ENCODE data around the gene SLAMF7.

SLAMF7 gene

DNA sequence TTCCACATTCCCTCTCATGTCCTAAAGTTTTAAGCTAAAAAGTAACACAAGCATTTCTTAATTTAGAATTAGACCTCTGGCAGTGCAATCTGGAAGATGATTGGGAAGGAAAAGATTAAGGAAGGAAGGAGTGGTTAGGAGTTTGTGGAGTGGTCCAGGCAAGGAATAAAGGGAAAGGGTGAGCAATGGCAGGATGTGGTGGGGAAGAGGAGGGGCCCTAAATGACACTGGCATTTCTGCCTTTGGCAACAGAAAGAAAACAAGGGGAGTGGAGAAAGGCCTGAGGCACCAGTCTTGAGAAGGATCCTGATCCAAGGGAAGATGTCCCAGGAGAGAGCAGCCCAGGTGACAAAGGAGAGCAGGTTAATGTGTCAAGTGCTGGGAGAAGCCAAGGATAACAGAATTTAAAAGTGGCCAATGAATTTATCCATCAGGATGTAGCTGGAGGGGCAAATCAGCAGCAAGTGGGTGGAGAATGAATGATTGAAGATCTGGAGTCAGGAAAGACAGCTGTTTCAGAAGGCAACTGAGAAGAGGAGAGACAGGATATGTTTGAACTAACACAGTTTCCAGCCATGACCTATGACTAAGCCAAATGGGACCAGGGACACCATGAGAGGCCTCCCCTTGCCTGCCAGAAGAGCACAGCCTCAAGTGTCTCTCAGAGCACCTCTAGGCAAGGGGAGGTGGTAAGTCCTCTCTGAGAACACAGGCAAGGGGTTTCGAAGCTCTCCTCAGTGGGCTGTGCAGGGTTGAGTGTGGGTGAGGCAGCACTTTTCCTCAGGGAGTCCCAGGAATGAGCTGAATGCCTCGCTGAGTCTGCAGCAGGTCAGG, 36.1 kb downstream of the SLAMF7 start:
- TF ChIP-seq, protein P1, sequence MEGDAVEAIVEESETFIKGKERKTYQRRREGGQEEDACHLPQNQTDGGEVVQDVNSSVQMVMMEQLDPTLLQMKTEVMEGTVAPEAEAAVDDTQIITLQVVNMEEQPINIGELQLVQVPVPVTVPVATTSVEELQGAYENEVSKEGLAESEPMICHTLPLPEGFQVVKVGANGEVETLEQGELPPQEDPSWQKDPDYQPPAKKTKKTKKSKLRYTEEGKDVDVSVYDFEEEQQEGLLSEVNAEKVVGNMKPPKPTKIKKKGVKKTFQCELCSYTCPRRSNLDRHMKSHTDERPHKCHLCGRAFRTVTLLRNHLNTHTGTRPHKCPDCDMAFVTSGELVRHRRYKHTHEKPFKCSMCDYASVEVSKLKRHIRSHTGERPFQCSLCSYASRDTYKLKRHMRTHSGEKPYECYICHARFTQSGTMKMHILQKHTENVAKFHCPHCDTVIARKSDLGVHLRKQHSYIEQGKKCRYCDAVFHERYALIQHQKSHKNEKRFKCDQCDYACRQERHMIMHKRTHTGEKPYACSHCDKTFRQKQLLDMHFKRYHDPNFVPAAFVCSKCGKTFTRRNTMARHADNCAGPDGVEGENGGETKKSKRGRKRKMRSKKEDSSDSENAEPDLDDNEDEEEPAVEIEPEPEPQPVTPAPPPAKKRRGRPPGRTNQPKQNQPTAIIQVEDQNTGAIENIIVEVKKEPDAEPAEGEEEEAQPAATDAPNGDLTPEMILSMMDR (IDR thresholded peaks at IDR 0.05): no peak

DNA sequence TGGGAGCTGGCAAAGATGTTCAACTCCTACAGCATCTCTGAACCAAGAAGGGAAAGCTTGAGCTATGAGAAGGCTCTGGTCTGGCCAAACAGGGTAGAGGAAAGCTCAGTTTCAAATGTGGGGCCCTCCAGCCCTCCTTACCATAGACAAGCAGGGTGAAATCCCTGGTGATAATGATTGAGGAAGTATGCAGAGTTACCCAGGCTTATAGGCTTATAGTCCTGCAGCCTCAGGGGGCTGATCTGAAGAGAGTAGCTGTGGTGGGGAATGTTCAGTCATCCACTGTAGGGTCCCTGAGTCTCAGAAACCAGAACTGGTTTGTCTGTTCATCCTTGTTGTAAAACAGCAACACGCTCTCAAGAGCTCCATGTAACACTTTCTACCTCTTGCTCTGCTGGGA, 37.1 kb downstream of the SLAMF7 start:
- TF ChIP-seq, protein P1 (IDR thresholded peaks at IDR 0.05): no peak

DNA sequence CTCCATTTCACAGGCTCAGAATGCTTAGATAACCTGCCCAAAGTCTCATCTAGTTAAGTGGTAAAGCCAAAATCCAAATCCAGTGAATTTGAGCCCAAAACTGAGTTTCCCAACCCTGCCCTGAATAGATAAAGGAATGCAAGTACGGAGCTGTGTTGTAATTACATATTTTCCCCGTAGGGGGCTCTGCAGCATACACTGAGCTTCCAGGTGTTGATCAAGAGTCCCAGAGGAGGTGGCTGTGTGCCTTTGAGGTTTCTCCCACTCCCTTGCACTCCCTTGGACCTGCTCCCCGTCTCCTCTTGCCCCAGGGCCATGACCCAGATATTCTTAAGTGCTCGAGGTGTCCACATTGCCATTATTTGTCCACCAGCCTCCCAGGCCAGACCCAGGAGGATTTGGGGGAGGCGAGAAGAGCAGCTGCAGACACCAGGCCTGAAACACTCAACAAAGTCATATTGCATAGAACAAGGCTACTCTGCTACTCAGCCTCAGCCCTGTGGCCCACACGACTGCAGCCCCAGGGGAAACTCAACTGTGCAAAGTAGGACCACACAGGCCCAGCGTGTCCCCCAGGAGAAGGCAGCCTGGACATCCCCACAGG, 38.5 kb downstream of the SLAMF7 start:
- TF ChIP-seq, protein P1 (IDR thresholded peaks at IDR 0.05): peak; percentile 73

DNA sequence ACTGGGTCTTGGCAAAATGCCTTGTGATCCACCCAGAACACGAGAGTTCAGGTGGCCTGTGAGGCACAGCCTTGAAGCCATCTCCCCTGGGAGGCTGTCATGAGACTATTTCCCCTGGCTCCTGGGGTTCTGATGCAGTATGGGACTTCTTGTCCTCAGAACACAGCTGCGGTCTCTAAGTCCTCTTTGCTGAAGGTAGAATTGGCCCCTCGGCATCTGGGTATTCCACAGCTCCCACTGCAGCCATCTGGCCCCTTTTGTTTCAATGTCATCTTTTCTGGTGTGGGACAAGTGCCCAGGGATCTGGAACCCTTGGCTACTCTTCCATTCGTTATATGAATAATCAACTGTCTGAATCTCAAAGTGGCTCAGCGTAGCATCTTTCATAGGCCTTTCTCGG, 39.9 kb downstream of the SLAMF7 start:
- TF ChIP-seq, protein P1 (IDR thresholded peaks at IDR 0.05): no peak

DNA sequence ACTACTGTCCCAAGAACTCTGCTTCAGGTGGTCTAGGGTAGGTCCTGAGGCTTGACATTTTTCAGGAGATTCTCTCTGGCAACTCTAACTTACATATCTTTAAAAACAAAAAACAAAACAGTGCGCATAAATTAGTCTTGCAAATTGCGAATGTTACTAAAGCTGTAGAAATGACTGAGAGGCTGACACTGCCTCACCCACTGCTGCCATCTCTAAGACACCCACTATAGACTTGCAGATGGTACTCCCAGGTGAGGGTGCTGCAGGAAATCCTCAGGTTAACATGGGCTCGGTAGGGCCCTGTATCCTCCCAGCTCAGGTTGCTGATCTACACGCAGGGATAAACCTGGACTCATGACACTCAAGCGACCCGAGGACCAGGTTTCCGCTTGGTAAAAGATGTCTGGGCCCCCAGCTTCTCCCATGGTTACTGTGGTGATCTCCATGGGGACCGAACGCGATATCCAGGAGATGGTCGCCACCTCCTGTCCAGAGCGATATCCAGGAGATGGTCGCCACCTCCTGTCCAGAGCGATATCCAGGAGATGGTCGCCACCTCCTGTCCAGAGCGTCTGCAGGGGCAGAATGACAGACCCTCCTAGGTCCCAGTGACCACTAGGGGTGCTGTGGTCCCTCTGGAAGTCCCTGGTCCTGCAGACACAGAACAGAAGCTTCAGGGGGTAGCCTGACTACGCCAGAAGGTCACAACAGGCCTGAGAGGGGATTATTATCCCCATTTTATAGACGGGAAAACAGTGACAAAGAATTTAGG, 40.8 kb downstream of the SLAMF7 start:
- TF ChIP-seq, protein P1 (IDR thresholded peaks at IDR 0.05): peak; percentile 45

DNA sequence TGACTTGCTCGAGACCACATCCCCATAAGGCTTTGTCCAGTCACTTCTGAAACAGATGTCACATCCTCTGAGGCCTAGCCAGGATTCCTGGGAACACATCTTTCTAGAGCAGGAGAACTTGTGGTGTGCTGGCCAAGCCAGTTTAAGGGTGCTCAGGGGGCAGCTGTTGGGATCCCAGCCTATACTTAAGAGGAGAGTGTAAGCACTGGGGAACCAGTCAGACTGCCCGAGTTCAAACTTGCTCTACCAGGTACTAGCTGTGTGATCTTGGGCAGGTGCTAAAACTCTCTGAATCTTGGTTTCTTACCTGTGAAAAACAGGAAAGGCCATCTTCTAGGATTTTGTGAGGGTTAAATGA, 41.3 kb downstream of the SLAMF7 start:
- TF ChIP-seq, protein P1 (IDR thresholded peaks at IDR 0.05): no peak

DNA sequence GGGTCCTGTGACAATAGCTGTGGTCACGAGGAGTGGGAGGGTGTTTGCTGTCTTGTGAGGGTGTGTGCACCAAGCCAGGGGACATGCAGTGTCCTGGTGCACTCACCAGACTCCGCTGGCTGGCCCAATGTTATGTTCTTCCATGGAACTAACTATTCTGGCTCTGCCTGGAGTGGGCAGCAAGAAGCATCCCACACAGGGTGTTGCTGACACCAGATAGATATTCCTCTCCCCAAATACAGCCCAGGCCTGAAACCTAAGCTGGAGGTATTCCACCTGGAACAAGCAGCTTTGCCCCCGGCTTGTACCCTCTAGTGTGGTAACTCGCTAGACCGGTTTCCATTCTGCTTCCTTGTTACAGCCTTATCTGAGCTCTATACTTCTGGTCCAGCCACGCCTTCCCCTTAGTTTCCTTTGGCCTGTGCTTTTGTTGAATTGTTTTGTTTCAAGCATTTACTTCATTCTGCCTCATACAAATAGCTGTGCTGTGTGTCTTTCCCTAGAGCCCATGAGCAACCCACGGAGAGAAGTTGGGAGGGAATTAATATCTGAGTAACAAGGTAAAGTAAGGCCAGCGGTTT, 42.2 kb downstream of the SLAMF7 start:
- TF ChIP-seq, protein P1 (IDR thresholded peaks at IDR 0.05): no peak

All from LNCAP (cell line).